ENCODE data around the gene CCDC24.

CCDC24 gene

DNA sequence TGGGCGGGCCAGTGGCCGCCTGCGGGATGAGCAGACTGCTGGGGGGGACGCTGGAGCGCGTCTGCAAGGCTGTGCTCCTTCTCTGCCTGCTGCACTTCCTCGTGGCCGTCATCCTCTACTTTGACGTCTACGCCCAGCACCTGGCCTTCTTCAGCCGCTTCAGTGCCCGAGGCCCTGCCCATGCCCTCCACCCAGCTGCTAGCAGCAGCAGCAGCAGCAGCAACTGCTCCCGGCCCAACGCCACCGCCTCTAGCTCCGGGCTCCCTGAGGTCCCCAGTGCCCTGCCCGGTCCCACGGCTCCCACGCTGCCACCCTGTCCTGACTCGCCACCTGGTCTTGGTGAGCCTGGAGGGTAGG, 10.3 kb upstream of the CCDC24 start:
- no peak for DNase-seq

DNA sequence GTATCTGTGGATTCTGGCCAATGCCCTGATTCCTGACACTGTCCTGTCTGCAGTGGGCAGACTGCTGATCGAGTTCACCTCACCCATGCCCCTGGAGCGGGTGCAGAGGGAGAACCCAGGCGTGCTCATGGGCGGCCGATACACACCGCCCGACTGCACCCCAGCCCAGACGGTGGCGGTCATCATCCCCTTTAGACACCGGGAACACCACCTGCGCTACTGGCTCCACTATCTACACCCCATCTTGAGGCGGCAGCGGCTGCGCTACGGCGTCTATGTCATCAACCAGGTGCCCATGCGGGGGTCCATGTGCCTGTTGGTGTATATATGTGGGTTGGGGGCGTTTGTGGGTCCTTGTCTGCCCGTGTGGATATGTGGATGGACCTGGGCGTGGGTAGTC, 9.8 kb upstream of the CCDC24 start:
- DNase-seq = no peak

DNA sequence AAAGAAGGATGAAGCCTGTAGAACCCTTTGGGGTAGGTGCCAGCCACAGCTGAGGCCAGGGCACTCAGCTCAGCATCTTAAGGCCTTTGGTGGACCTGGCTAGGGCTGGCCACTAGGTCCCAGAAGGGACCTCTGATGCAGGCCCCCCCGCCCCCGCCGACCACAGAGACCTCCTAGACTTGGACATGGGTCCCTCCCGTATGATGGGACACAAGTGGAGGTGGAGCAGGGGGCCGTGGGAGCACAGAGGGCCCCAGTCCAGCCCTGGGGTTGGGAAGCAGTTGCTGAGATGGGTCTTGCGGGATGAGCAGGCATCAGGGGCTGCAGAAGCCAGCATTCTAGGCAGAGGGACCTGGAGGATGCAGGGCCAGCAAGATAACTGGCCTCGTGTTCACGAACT, 9.2 kb upstream of the CCDC24 start:
- no peak for DNase-seq

DNA sequence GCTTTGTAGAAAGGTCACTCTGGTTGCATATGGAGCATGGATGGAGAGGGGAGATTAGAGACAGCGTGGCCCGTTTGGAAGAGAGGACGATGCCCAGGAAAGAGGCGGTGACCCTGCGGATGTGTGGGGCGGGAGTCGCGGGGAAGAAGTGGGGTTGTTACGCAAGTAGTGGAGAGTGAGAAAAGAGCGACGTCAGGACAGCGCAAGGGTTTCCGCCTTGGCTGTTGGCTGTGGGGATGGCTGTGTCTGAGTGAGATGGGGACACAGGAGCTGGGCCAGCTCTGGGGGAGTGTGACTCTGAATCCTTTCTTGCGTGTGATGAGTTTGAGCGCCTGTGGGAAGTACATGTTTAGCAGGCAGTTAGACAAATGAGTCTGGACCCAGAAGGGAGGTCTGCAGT, 8.6 kb upstream of the CCDC24 start:
- no peak for DNase-seq

DNA sequence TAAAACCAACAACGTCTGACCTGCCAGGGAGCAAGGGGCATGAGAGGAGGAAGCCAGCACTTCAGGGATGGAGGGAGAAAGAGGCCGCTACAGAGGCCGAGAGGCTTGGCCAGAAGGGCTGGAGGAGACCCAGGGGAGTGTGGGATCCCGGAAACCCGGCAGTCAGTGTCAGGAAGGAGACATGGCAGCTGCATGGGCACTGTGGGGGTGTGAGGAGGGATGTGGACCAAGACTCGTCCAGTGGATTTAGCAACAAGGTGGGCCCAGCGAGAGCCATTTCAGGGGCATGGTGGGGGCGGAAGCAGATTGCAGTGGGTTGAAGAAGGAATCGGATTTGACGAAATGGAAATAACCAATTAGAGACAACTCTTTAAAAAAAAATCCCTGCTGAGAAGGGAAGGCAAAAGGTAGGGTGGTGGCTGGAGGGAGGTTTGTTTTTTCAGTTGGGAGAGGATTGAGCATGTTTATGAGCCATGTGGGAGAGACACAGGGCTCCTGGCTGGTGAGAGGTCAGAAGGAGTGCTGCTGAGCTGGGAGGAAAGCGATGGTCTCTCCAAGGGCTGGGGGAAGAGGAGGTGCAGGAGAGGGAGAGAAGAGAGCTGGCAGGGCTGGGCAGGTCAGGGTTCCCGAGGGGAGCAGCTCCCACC, 8.0 kb upstream of the CCDC24 start:
- DNase-seq = no peak

DNA sequence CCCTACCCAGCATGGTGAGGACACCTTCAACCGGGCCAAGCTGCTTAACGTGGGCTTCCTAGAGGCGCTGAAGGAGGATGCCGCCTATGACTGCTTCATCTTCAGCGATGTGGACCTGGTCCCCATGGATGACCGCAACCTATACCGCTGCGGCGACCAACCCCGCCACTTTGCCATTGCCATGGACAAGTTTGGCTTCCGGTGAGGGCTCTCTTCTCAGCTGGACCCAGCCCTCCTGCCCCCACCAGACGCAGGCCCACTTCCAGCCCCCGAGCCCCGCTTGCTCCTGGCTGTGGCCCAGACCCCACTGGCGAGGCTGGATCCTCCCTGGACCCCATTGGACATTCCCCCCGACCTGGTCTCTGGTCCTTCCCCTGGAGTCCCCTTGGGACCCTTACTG, 6.5 kb upstream of the CCDC24 start:
- no peak for DNase-seq

DNA sequence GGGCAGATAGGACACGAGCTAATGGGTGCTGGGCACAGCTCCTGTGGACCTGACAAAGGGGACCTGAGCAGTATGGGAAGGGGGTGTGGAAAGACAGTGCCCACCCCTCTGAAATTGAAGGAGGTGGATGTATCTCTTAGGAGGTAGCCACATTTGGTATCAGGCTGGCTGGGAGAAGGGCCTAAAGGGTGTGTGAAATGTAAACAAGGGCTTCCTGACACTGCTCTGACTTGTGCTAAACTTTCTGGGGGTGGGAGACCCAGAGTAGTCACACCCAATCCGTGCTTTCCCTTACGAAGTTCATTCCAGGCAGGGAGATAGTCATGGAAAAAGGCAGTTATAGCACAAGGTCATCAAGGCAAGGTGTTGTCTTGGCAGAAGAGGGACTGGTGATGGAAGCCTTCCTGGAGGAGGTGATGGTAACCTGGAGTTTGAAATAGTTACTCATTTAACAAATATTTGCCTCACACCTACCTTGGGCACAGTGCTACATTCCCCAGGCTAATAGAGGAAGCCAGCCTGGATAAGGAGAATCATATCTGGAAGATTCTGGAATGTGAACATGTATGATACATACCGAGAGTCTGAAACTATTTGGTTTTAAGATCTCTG, 5.3 kb upstream of the CCDC24 start:
- DNase-seq = no peak

DNA sequence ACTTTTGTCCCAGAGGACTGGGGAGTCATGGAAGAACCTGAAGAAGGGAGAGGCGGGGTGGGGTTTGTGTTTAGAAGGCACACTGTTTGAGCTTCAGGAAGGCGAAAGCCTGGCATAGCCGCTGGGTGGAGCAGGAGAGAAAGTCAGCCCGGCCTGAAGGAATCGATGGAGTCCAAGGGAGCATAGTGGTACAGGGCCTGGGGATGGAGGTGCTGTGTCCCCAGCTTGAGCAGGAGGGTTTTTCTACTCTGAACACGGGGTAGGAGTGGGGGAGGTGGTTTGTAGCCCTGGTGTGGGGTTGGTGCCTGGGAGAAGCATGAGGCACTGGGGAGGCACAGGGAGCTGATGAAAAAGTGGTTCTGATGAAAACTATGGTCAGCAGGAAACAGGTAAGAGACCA, 4.7 kb upstream of the CCDC24 start:
- no peak for DNase-seq

DNA sequence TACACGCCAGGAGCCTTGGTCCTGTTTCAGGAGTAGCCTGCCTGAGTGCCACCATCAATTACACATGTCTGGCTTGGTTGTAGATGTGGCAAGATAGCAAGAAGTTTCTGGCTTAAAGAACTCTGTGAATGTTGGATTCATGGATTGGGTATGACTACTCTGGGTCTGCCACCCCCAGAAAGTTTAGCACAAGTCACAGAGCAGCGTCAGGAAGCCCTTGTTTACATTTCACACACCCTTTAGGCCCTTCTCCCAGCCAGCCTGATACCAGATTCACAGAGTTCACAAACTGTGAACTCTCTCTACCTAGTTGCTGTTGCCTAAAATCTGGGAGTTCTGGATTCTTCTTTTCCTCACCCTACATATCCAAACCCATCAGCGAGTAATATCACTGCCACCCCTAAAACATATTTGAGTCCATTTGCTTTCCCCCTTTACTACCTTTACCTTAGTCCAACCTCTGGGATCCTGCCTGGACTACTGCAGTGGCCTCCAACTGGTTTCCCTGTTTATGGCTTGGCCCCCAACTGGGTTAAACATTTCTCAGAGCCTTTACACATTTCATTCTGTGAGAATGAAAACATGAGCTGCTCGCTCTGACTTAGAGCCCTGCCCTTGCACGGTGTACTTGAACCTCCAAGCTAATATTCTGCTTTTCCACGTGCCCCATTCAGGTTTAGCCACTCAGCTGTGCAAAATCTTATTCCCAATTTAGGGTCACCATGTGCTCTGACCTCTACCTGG, 4.1 kb upstream of the CCDC24 start:
- DNase-seq = no peak

DNA sequence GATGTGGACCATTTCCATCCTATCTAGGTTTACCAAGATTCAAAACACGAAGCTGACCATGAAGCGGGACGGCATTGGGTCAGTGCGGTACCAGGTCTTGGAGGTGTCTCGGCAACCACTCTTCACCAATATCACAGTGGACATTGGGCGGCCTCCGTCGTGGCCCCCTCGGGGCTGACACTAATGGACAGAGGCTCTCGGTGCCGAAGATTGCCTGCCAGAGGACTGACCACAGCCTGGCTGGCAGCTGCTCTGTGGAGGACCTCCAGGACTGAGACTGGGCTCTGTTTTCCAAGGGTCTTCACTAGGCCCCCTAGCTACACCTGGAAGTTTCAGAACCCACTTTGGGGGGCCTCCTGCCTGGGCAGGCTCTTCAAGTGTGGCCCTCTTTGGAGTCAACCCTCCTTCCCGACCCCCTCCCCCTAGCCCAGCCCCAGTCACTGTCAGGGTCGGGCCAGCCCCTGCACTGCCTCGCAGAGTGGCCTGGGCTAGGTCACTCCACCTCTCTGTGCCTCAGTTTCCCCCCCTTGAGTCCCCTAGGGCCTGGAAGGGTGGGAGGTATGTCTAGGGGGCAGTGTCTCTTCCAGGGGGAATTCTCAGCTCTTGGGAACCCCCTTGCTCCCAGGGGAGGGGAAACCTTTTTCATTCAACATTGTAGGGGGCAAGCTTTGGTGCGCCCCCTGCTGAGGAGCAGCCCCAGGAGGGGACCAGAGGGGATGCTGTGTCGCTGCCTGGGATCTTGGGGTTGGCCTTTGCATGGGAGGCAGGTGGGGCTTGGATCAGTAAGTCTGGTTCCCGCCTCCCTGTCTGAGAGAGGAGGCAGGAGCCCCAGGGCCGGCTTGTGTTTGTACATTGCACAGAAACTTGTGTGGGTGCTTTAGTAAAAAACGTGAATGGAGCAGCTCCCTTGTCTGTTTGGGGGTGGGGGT, 864 bp upstream of the CCDC24 start:
- no peak for DNase-seq

DNA sequence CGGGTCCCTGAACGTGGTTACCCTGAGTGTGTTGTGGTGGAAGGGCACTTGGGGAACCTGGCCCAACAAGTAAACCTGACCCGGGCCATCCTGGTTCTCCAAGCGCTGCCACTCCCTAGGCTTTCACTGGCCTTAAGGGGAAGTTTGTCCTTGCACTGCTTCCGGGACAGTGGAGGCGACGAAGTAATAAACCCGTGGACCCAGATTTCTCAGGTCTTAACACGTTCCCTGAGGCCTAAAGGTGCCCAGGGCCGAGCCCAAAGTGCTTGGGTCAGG, 261 bp upstream of the CCDC24 start:
- no peak for DNase-seq

DNA sequence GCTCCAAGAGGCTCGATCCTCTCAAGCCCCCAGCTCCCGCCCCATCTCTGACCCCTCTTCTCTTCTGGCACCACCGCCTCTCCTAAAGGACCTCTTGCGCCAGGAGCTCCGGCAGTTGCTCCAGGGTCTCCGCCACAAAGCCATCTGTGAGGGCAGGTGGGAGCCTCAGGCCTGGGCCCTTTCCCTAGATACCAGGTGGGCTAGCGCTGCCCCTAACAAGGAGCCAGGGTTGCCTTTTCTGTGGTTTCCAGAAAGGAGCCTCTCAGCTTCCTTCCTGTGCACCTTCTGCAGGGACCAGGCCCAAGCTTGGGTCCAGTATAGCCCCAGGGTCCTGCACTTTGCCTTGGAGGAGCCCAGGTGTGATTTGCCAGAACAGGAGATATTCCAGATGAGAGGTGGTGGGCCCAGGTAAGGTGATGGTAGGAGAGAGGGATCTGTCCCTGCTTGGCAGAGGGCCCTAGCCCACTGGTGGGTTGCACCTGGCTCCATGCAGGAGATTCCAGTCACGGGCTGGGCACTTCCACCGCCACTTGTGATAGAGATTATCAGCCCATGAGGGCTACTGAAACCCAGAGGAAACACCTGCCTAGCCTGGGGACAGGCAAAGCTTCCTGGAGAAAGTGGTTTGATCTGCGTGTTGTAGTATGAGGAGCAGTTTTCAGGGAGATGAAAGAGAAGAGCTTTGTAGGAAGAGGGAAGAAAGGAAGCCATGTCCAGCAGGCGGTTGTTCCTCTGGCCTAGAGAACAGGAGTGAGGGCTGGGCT, 1.0 kb downstream of the CCDC24 start:
- no peak for DNase-seq

DNA sequence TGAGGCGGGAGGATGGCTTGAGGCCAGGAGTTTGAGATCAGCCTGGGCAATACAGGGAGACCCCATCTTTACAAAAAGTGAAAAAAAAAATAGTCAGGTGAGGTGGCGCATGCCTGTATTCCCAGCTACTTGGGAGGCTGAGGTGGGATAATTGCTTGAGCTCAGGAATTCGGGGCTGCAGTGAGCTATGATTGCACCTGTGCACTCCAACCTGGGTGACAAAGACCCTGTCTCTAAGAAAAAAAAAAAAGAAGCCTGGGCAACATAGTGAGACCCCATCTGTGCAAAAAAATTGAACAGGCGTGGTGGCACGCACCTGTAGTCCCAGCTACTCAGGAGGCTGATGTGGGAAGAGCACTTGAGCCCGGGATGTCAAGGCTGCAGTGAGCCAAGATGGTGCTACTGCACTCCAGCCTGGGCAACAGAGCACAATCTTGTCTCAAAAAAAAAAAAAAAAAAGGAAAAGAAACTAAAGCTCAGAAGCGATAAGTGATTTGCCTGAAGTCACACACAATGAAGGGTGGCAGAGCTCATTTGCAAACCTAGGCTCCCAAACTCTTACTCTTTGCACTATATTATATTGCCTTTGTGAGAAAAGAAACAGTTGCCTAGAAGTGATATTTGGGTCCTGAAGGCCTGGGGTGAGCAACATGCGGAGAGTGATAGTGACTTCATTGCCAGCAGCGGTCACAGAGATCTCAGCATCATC, 2.0 kb downstream of the CCDC24 start:
- DNase-seq = no peak

DNA sequence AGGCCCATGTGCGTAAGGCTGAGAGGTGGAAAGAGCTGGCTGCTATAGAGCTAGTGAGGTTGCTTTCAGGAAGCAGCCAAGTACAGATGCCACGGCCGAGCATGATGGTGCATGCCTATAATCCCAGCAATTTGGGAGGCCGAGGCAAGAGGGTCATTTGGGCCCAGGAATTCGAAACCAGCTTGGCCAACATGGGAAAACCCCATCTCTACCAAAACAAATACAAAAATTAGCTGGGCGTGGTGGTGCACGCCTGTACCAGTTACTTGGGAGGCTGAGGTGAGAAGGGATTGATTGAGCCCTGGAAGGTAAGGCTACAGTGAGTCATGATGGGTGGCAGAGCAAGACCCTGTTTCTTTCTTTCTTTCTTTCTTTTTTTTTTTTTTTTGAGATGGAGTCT, 2.7 kb downstream of the CCDC24 start:
- DNase-seq = no peak

DNA sequence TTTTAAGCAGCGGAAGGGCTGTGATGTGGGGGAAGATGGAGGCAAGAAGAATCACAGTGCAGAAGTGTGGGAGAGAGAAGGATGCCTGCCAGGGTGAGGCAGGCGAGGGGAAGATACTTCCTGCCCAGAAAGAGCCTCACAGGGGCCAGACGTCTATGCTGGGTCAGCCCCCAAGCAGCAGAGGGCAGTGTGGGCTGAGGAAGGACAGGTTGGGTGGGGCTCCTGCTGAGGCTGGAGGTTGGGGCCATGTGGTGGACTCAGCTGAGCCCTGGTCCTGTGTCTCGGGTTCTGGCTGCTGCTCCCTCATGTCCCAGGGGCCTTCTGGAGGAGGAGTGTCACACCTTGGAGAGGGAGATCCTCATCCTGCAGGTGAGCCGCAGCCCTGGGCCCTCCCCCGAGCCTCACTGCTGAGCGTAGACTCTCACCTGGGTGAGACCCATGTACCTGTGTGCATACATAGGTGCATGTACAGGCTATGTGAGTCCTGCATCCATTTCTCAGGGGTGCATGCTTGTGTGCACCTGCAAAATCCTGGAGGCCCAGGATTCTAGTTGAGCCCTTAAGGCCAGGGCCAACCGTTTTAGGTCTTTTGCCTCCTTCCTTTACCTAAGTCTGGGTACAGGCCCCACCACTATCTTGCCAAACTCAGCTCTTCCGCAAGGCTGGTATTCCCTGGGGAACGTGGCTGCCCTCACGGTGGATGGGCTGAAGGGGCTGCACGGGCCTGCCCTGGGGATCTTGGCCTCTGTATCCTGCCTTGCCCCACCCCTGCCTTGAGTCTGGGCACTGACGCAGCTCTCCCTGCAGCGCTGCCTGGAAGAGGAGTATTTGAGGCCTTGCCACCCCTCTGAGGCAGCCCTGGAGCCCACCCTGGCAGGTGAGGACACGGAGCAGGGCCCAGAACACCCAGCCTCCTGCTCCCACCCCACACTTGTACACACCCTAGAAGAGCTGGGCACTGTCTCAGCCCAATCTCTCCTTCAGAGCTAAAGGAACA, 3.7 kb downstream of the CCDC24 start:
- DNase-seq = no peak

DNA sequence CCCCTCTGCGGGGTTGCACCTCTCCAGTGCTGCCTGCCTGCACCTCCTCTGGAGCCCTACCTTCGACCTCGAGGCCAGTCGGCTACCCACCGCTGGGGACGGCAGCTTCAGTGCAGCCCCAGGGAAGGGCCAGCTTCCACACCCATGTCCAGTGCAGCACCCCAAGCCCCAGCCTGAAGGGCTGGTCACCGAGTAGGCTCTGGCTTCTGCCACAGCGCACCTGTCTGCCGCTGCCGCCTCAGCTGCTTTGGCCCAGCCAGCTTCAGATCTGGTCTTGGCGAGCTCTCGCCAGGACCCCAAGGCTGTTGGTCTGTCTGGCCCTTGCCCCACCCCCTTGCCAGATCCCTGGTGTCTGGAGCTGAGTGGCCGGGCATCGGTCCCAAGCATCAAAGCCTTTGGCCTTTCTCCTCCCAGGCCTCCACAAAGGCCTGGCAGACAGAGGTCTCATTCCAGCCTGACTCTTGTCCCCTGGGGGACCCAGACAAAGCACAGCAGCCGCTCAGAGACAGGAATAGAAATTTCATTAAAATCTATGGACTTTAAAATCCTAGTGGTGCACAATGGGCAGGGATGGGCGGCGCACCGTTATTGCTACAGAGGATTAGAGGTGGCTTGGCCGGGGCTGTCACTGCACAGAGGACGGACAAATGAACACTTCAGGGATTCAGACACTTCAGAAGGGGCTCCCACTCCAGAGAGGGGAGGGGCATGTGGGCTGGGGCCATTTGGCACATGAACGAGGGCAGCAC, 4.8 kb downstream of the CCDC24 start:
- DNase-seq = no peak

DNA sequence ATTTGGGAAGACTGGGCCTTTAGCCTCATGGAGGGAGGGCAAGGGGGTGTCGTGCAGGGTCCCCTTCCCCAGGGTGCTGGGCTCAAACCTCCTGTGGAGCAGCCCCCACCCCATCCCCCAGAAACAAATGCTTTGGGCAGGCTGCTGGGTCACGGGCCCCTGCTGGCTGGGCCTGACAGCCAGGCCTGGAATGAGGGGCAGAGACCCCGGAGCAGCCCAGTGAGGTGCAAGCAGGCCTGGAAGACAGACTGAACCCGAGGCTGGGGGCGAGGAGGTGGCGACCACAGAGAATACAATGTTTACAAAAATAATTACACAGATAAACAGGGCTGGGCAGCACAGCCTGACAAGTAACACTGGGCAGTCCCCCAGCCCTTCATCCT, 5.3 kb downstream of the CCDC24 start:
- DNase-seq = no peak

DNA sequence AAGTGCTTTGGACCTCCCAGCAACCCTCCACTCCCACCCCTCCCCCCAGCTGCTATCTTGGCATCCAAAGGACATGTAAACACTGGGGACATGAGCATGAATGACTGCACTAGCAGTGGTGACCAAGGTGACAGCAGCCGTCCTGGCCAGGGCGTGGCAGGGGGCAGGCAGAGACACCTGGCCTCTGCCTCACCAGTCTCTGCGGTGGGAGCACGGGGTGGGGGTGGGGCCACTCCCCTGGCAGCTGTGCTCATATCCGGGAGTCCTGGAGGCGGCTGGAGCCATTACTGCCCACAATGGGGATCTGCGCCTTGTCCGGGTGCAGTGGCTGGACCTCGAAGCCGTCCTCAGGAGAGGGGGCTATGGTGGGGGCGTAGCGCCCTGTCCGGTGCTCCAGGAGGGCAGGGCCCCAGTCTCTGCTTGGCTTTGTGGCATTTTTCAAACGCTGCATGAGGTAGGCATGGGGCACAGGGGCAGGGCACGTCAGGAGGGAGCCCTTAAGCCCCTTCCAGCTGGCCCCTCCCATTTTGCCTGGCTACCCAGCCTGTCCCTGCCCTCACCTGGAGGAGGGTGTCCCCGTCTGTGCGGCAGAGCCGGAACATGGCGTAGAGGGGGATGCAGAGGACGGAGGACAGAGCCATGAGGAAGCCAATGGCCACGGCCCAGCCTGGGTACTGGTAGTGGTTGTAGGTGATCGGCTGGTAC, 6.0 kb downstream of the CCDC24 start:
- no peak for DNase-seq

DNA sequence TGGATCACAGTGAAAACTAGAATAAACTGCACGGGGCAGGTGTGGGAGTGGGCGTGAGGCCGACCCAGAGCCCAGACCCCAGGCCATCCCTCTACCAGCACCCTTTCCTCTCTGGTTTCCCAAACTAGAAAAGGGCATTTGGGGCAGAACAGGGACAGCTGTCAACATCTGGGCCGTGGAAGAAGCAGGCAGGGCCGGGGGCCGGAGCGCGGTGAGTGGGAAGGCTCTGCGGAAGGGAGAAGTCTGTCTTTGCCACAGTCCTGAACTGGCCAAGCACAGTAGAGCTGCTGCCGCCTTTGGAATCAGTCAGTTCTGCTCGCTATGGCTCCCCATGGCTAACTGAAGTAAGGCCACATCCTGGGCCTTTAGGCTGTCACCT, 6.6 kb downstream of the CCDC24 start:
- no peak for DNase-seq

DNA sequence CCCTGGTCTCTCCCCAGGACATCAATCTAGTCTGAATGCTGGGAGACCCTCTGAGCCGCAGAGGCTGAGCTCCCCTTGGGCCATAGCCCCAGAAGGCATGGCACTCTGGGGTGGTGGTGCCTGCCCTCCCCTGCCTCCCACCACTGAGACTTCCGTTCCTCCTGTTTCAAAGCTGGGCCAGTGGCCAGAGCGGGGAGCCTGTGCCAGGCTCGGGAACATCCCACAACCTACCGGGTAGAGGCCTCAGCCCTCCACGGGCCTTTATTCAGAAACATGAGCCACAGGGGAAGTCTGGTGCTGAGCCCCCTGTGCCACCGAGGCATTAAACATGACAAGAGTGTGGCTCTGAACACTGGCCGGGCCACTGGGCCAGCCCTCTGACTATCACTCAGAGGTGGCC, 8.1 kb downstream of the CCDC24 start:
- DNase-seq = no peak
